GM10248 (cell line): Measurements from ENCODE around the gene CMC2.

Experiments used
- CTCF ChIA-PET: fragments of 300-600 bp; sonication (Branson Sonifier 250); formaldehyde crosslinking; extraction: SDS; loops from one replicate; lab custom pipeline; 2021; ENCODE audit warnings: antibody characterized with exemption; lab: Yijun Ruan, JAX
- POLR2A ChIA-PET: fragments of 350-650 bp; sonication (Branson Sonifier 250); formaldehyde crosslinking; extraction: SDS; loops from one replicate; lab custom pipeline; 2020; ENCODE audit warnings: antibody characterized with exemption; lab: Yijun Ruan, JAX
- DNase-seq: peaks from one replicate; pipeline ENCODE4 v3.0.0; 2012; ENCODE audit errors: extremely low spot score
- CTCF ChIP-seq: IDR thresholded peaks from 2 replicates; pipeline ENCODE4 v1.5.1; 2012; ENCODE audit warnings: mild to moderate bottlenecking, low read depth; ENCODE audit errors: extremely low read depth, missing control alignments, control extremely low read depth

Gene CMC2

GRCh38 chr16:81006813-81007695 is at the start of gene CMC2, which contains the start of gene CENPN:
CMC2 (minus strand) TSS chr16:81006885; CDS start chr16:80997394, 9,491 bp downstream.
CENPN (plus strand) TSS chr16:81007214; CDS start chr16:81011940, 4,726 bp downstream.
- no peak for TF ChIP-seq CTCF
- peak; percentile 94 for DNase-seq
- ChIA-PET CTCF (interaction anchor here (0.6 to 15.9 kb wide), 3 partner anchors 11 to 27 kb away, joined by 3 to 169 read pairs (median 6); partner anchors contain the start of gene ATMIN), POLR2A (interaction anchor here (0.6 to 1.0 kb wide), 2 partner anchors 70 to 186 kb away, joined by 3 read pairs; partner anchors contain the start of gene C16orf46)

DNA sequence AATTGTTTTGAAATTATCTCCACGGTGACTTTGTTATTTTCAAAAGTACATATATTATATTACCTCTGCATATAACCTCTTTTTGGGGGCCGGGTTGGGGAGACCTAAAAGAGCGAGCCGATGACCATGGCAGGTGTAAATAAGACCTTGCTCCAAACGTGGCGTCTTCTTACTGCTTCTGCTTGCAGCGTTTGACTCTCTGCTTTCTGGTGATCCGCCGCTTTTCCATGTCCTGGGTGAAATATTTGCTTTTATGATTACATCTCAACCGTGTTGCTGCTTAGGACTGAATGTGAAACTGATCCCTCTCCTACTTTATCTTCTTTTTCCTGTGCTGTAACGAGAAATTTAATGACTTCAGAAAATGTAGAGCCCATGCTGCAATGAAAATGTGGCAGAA is 47.1 kb upstream of the CMC2 start:
- no peak for DNase-seq
- POLR2A ChIA-PET: no interaction called here
- no peak for TF ChIP-seq CTCF
- CTCF ChIA-PET: no interaction called here

DNA sequence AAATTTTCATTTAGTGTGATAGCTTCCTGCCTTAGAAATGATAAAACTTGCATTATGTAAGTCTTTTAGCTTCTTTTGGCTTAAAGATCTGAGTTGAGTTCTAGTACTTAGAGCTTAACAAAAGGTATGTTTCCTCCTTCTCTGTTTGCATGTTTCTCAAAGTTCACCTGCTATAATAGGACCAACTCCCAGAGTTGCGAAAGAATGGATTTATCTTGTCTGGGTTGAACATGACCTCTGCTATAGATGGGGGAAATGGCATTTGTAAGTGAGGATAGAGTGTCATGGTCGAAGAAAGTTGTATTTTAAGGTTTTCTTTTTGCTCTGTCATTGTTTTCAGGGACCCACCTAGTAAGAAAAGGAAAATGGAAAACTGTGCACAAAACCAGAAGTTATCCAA is 36.1 kb upstream of the CMC2 start:
- DNase-seq: no peak
- TF ChIP-seq CTCF: no peak
- ChIA-PET POLR2A (no interaction called here), CTCF (interaction anchor here (1.0 kb wide), 1 partner anchor 9 kb away, joined by 5 read pairs; no protein-coding TSS in a partner anchor)

GRCh38 chr16:81041696-81042095 is 35.0 kb upstream of the CMC2 start:
- no peak for DNase-seq
- TF ChIP-seq CTCF: no peak
- CTCF ChIA-PET: no interaction called here
- POLR2A ChIA-PET: no interaction called here

DNA sequence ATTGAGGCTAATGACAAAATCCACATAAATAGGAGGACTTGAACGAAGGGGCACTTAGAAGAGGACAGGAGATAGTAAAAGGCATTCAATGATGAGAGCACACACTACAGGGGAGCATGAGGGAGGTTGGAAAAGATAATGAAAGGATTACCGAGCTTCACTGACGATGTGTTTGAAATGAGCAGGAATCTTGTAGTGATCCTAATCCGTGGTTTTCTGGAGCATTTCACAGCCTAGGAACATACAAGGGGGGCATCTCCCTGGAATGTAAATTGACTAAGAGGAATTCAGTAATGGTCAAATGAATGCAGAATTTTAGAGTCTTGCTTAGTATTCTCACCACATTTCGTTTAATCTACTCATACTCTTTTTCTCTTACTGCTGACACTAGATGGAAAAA is 34.2 kb upstream of the CMC2 start:
- POLR2A ChIA-PET: no interaction called here
- CTCF ChIA-PET: interaction anchor here (1.2 kb wide), 1 partner anchor 22 kb away, joined by 3 read pairs; no protein-coding TSS in a partner anchor

GRCh38 chr16:81040131-81040530 is 33.4 kb upstream of the CMC2 start:
- CTCF ChIA-PET: interaction anchor here (1.2 to 12.8 kb wide), 2 partner anchors 21 to 32 kb away, joined by 3 to 169 read pairs; partner anchors contain the start of genes CENPN and CMC2
- POLR2A ChIA-PET: no interaction called here

More for the DNA sequence above, 34.2 kb upstream of the CMC2 start:
- TF ChIP-seq CTCF: no peak
- DNase-seq: no peak

More at GRCh38 chr16:81040131-81040530, 33.4 kb upstream of the CMC2 start:
- no peak for DNase-seq
- no peak for TF ChIP-seq CTCF
